Psoas muscle (tissue), 8 donors: Measurements from ENCODE around the gene TMPRSS9. TPM values are rescaled to one million over a fixed set of nuclear protein-coding genes. Genes with fewer than 3 reads are reported as not detected.
A peak's percentile ranks its signal among the peaks of the same experiment; 100 is the strongest.

Experiments used
- ATAC-seq, 4 donors: fragments of 200-7000 bp; cut with Tn5 transposase; one replicate each; pipeline ENCODE4 v1.9.1; 2020; ENCODE audit warnings: moderate library complexity in 3 of 4, mild to moderate bottlenecking in 2 of 4
- DNase-seq, 2 donors: peaks; one replicate each; pipeline ENCODE4 v3.0.0-alpha.2; 2020
- H3K27ac ChIP-seq: fragments of 200-600 bp; one replicate; pipeline ENCODE4 v1.8.0; 2022
- H3K27me3 ChIP-seq, 3 donors: fragments of 200-600 bp in 1 of 3; one replicate each; pipeline versions ENCODE4 v1.6.1 to v1.8.0; 2013 to 2022; ENCODE audit warnings: low read length in 2 of 3, mild to moderate bottlenecking in 2 of 3, moderate library complexity in 1 of 3; ENCODE audit not compliant: insufficient read depth in 3 of 3
- H3K36me3 ChIP-seq, 2 donors: fragments of 200-600 bp in 1 of 2; one replicate each; pipeline versions ENCODE4 v1.6.1 to v1.8.0; 2013 to 2022; ENCODE audit warnings: low read depth in 1 of 2, mild to moderate bottlenecking in 1 of 2, moderate library complexity in 1 of 2; ENCODE audit not compliant: insufficient read depth in 1 of 2
- H3K4me1 ChIP-seq: fragments of 200-600 bp; one replicate; pipeline ENCODE4 v1.8.0; 2022
- H3K4me3 ChIP-seq: fragments of 200-600 bp; one replicate; pipeline ENCODE4 v1.8.0; 2022; ENCODE audit warnings: mild to moderate bottlenecking
- H3K9me3 ChIP-seq: fragments of 200-600 bp; one replicate; pipeline ENCODE4 v1.8.0; 2022
- WGBS, 3 donors: extraction: QIAGEN DNeasy Blood & Tissue Kit; methylation state at CpG; one replicate each; pipeline versions ENCODE4 v1.1.6 to v1.1.7; 2013; 5-methylcytosine and 5-hydroxymethylcytosine counted together
- intact Hi-C, 2 donors: fragments of 100-400 bp; cut with DNase I; formaldehyde crosslinking; loops; one replicate each; pipeline versions ENCODE4 v1.11.0 to v1.14.2; 2022
- polyA plus RNA-seq, 3 donors: library from polyadenylated mRNA; stranded (reverse); fragments of 200-250 nt; gene quantifications; one replicate each; pipeline ENCODE4 v1.2.3, GENCODE V29; 2013
- total RNA-seq, 4 donors: library from RNA; stranded (reverse); fragmentation: NEBNext Ultra II Directional in 2 of 4; extraction: Animal tissue kit (Norgen Biotek cat#: 25700) in 2 of 4; gene quantifications; one replicate each; pipeline versions ENCODE4 v1.2.1 to v1.2.4, GENCODE V29; 2021 to 2023
- TF ChIP-seq, protein P1 (sequence below): fragments of 200-600 bp; IDR thresholded peaks from one replicate; pipeline ENCODE4 v1.8.0; 2022; ENCODE audit warnings: antibody characterized with exemption
- donor health status: healthy with polysubstance abuse.
- donor health status: DM: no; HTN: no; CAD: no; lungs with moderate emphysema.
- donor health status: Bipolar disorder and iron deficiency.
- donor health status: healthy.
- donor health status: DM: yes; HTN: yes; CAD: no.
- donor health status: DM: no; HTN: no; CAD: no.
- donor health status: DM: no; HTN: no; CAD: no.
- donor health status: DM: yes; HTN: yes; CAD: no.

Gene TMPRSS9
- total and polyA plus RNA-seq, 7 donors = 0.17 TPM; not detected in 6

DNA sequence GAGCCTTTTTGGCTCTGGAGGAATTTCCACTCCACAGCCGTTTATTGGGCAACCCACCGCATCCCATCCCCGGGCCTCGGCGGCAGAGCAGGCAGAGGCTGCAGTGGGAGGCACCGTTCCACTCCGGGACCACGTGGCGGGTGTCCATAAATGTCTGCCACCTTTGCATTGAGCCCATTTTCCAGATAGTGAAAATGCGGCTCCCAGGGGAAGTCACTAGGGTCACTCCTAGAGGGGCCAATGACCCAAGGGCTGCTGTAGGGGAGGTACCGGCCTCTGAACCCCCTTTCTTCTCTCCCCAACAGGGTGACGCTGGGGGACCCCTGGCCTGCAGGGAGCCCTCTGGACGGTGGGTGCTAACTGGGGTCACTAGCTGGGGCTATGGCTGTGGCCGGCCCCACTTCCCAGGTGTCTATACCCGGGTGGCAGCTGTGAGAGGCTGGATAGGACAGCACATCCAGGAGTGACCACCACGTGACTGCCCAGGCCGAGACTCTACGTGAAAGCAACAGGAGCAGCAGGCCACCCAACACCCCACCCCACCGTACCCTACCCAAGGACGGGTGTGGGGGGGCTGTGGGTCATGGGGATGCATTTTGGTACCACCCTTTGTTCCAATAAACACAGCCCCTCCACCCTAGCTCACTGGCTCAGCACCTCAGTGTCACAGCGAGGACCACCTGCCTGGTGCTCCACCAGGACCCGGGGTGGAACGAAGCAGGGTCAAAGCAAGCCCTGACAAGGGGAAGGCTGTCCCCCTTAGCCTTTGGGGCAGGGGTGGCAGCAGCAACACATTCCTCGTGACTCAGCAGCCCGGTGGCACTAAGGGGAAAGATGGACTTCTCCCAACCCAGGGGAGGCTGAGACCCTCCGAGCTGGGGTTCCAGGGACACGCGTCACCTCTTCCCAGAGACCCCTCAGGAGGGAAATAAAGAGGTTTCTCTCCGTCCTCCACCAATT is 65.8 kb downstream of the TMPRSS9 start:
- ATAC-seq (no peak), DNase-seq (peak in 1 of 2 donors; percentile 55)
- Histone ChIP-seq H3K27ac (peak overlapping the region; percentile 96), H3K27me3 (no peaks in the 10 kb centered on the region), H3K4me1 (peaks cover 36% of the 10 kb centered on the region), H3K36me3 (peaks cover 0 to 21% of the 10 kb centered on the region in 2 donors), H3K4me3 (peak overlapping the region; percentile 98), H3K9me3 (no peaks in the 10 kb centered on the region)
- WGBS, 3 donors = 56 to 76% (median 56%) methylated on average over 29 of the region's 29 CpGs
- TF ChIP-seq, protein P1, sequence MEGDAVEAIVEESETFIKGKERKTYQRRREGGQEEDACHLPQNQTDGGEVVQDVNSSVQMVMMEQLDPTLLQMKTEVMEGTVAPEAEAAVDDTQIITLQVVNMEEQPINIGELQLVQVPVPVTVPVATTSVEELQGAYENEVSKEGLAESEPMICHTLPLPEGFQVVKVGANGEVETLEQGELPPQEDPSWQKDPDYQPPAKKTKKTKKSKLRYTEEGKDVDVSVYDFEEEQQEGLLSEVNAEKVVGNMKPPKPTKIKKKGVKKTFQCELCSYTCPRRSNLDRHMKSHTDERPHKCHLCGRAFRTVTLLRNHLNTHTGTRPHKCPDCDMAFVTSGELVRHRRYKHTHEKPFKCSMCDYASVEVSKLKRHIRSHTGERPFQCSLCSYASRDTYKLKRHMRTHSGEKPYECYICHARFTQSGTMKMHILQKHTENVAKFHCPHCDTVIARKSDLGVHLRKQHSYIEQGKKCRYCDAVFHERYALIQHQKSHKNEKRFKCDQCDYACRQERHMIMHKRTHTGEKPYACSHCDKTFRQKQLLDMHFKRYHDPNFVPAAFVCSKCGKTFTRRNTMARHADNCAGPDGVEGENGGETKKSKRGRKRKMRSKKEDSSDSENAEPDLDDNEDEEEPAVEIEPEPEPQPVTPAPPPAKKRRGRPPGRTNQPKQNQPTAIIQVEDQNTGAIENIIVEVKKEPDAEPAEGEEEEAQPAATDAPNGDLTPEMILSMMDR = no peak
- intact Hi-C loops = no loop called here

DNA sequence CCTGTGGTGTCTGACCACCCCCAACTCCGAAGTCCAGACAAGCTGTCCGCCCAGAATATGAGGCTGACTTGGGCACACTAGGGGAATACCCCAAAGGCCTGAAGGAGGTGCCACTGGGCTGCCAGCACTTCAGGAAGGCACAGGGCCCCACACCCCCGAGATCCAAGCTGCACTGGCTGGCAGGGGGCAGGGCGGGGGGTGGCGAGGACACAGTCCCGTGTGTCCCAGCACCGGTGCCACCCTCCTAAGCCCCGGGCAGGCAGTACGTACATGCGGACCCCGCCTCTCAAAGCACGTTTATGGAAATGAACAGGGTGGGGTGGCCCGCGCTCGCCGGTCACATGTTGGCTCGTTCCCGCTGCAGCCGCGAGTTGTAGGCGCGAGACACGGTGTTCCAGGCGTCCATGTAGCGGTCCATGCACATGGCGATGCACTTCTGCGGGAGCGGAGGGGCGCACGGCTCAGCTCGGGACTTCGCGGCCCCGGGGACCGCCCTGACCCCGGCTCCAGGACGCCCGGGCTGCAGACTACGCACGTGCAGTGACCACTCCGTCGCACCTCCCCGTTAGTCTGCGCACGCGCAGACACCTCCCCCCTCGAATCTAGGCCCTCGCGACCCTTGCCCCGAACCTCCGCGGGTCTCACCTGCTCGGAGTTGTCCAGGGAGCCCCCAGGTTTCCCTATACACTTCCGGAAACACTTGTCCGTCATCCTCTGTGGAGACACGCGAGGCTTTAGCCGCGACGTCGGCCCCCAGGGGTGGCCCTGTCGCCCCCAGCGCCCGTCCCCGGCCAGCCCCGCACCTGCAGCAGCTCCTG is 66.8 kb downstream of the TMPRSS9 start:
- Histone ChIP-seq H3K9me3 (no peaks in the 10 kb centered on the region), H3K36me3 (peaks cover 0 to 30% of the 10 kb centered on the region in 2 donors), H3K27ac (peak overlapping the region; percentile 96), H3K27me3 (no peaks in the 10 kb centered on the region), H3K4me3 (peak overlapping the region; percentile 98), H3K4me1 (peaks cover 36% of the 10 kb centered on the region)
- ATAC-seq = peak; percentile 5 to 43 (median 24)
- DNase-seq = peak; percentile 60 to 81
- intact Hi-C loops = no loop called here
- TF ChIP-seq, protein P1 = no peak
- 5 to 6% (median 5%) methylated on average over 58 to 66 of the region's 66 CpGs for WGBS, 3 donors

DNA sequence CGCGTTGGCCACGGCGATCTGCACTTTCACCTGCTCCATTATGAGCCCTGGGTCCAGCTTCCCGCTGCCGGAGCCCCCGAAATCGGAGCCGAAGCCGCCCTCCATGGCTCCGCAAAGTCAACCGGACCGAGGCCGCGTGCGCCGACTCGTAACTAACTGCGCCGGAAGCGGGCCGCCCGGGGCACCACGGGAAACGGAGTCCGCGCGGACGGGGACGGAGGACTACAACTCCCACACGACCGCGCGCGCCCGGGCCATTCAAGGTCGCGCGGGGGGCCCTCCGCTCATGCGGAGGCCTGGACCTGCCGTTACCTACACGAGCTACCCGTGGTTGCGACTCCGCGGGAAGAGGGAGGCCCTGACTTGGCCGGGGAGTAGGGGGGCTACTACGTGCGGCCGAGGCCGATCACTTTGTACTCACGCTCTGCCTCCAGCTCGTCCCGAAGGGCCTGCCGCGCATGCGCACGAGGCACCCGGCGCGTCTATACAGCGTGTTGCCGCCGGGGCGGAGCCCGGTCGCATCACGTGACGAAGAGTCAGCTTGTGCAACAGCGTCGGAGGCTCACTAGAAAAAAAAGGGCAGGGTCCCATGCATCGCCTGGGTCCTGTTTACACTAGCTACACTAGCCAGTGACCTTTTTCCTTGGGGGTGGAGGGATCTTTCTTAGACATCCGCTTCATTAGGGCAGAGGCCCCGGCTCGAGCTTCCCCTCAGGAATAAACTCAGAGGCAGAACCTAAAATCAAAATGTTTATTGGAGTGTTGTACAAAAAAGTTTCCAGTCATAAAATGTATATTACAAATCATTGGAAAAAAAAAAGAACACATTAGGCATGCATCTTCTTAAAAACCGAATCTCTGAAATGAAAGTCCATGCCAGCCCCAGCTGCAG is 67.6 kb downstream of the TMPRSS9 start, which contains the start of gene TIMM13:
TSS of gene TIMM13 (minus strand) at position 158 of the 892 bp plus-strand sequence. CDS start at position 105, 53 bp downstream.
- H3K27me3 ChIP-seq = no peaks in the 10 kb centered on the region
- 0 to 1% (median 0%) methylated on average over 63 to 77 of the region's 77 CpGs for WGBS, 3 donors
- H3K27ac ChIP-seq = peak within 1 kb of the TSS; percentile 96
- DNase-seq (peak; percentile 97 to 99), ATAC-seq (peak; percentile 90 to 94 (median 92))
- H3K9me3 ChIP-seq = no peaks in the 10 kb centered on the region
- H3K4me3 ChIP-seq = peak within 1 kb of the TSS; percentile 98
- intact Hi-C loops = no loop called here
- TF ChIP-seq, protein P1 = no peak
- peaks cover 32% of the 10 kb centered on the region for H3K4me1 ChIP-seq
- H3K36me3 ChIP-seq = peaks cover 0 to 33% of the 10 kb centered on the region in 2 donors

DNA sequence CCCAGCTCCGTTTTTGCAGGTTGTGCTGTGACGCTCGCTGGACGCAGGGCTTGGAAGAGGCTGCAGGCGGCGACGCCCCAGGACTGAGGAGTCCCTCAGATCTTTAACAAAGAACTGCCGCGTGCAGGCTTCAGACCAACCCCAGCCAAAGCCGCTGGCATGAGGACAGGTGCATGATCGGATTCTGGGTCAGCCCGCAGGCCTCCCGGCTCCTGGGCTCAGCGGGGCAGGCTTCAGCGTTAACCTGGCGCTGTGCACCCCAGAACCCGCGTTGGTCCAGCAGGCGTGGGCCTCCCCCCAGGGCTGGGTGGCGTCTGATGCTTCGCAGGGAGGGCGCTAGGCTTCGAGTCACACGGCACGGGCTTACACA is 68.2 kb downstream of the TMPRSS9 start:
- ATAC-seq (peak; percentile 8 to 31 (median 18)), DNase-seq (peak; percentile 49 to 73)
- Histone ChIP-seq H3K4me3 (peak overlapping the region; percentile 98), H3K4me1 (peaks cover 31% of the 10 kb centered on the region), H3K9me3 (no peaks in the 10 kb centered on the region), H3K27me3 (no peaks in the 10 kb centered on the region), H3K27ac (peak overlapping the region; percentile 96), H3K36me3 (peaks cover 0 to 33% of the 10 kb centered on the region in 2 donors)
- TF ChIP-seq, protein P1 = no peak
- intact Hi-C loops = no loop called here
- 6 to 11% (median 7%) methylated on average over 24 to 25 of the region's 25 CpGs for WGBS, 3 donors
